K562 (cell line): ENCODE data around the gene RERE. TPM values are rescaled to one million over a fixed set of nuclear protein-coding genes. Genes with fewer than 3 reads are reported as not detected.

ENCODE experiments used
- ATAC-seq: fragments of 200-7000 bp; cut with Tn5 transposase; 3 replicates; pipeline ENCODE4 v1.9.1; 2020; ENCODE audit warnings: moderate library complexity
- BruUV-seq: library from RNA; stranded (reverse); fragments of 400-500 nt; replicated peaks from 2 replicates; lab custom pipeline; 2021; lab: Mats Ljungman, UMichigan
- CTCF ChIA-PET: fragments of 300-600 bp; formaldehyde crosslinking; extraction: SDS; loops from one replicate; lab custom pipeline; 2021; ENCODE audit warnings: low intra/inter-chr PET ratio; lab: Yijun Ruan, JAX
- POLR2A ChIA-PET: fragments of 300-600, 350-650 bp; sonication (Branson Sonifier 250); formaldehyde crosslinking; extraction: SDS; loops from one replicate; lab custom pipeline; 2021; ENCODE audit warnings: antibody characterized with exemption, inconsistent platforms; lab: Yijun Ruan, JAX
- DNase-seq, 4 experiments: peaks; one replicate each; pipeline versions ENCODE4 v3.0.0 to v3.0.0-alpha.2; 2011 to 2018; ENCODE audit warnings: low spot score in 3 of 4, mixed read lengths in 3 of 4; ENCODE audit errors: extremely low read depth in 1 of 4
- FAIRE-seq: peaks from 2 replicates; lab custom pipeline; 2011; peaks lifted over from hg19 to GRCh38; lab: Jason Lieb, UNC
- H2AFZ ChIP-seq: 2 replicates; pipeline ENCODE4 v1.6.0; 2011; ENCODE audit warnings: low read depth, low read length, control low read depth, inconsistent platforms
- H3K27ac ChIP-seq: fragments of 200-600 bp; 3 replicates; pipeline ENCODE4 v1.8.0; 2011; ENCODE audit warnings: low read depth, mild to moderate bottlenecking, control low read depth, inconsistent platforms, low read length, moderate library complexity, mixed read lengths; ENCODE audit errors: extremely low read depth
- H3K27me3 ChIP-seq, 2 experiments: fragments of 300-600 bp in 1 of 2; 2 replicates in 1 of 2; 3 replicates in 1 of 2; pipeline versions ENCODE4 v1.6.0 to v1.8.0; 2011; ENCODE audit warnings: inconsistent platforms in 2 of 2, low read length in 2 of 2, mild to moderate bottlenecking in 1 of 2, mixed read lengths in 1 of 2, moderate library complexity in 1 of 2; ENCODE audit not compliant: control insufficient read depth in 2 of 2, insufficient read depth in 2 of 2
- H3K36me3 ChIP-seq: fragments of 300-600 bp; 3 replicates; pipeline ENCODE4 v1.8.0; 2011; ENCODE audit warnings: mild to moderate bottlenecking, low read length, inconsistent platforms; ENCODE audit not compliant: control insufficient read depth, insufficient read depth
- H3K4me1 ChIP-seq, 2 experiments: fragments of 200-600 bp in 1 of 2; replicated peaks in 1 of 2; 2 replicates in 1 of 2; 3 replicates in 1 of 2; pipeline versions ENCODE4 v1.5.1 to v1.8.0; 2011; ENCODE audit warnings: inconsistent platforms in 2 of 2, low read length in 2 of 2, mild to moderate bottlenecking in 1 of 2, mixed read lengths in 1 of 2, moderate library complexity in 1 of 2; ENCODE audit not compliant: control insufficient read depth in 2 of 2, insufficient read depth in 2 of 2
- H3K4me2 ChIP-seq: 2 replicates; pipeline ENCODE4 v1.6.1; 2011; ENCODE audit warnings: low read length, control low read depth, inconsistent platforms, mixed read lengths; ENCODE audit not compliant: insufficient read depth
- H3K4me3 ChIP-seq: fragments of 200-600 bp; sonication (generic), shearing (Covaris generic); 2 replicates; pipeline ENCODE4 v1.5.1; 2016; ENCODE audit warnings: control low read depth, inconsistent platforms
- H3K79me2 ChIP-seq: fragments of 200-600 bp; 3 replicates; pipeline ENCODE4 v1.8.0; 2011; ENCODE audit warnings: low read length, inconsistent platforms; ENCODE audit not compliant: control insufficient read depth, insufficient read depth
- H3K9ac ChIP-seq, 2 experiments: 2 replicates each; pipeline versions ENCODE4 v1.6.0 to v1.6.1; 2011; ENCODE audit warnings: low read depth in 2 of 2, low read length in 2 of 2, control low read depth in 1 of 2, inconsistent platforms in 1 of 2, mild to moderate bottlenecking in 1 of 2, mixed read lengths in 1 of 2; ENCODE audit not compliant: insufficient read depth in 1 of 2
- H3K9me1 ChIP-seq: one replicate; pipeline ENCODE4 v1.6.0; 2011; ENCODE audit warnings: inconsistent platforms, mild to moderate bottlenecking, low read length, moderate library complexity; ENCODE audit not compliant: control insufficient read depth, insufficient read depth
- H3K9me3 ChIP-seq: replicated peaks from 2 replicates; pipeline ENCODE4 v1.5.1; 2011; ENCODE audit warnings: low read depth, low read length, inconsistent platforms; ENCODE audit not compliant: control insufficient read depth, insufficient read depth
- H4K20me1 ChIP-seq: replicated peaks from 2 replicates; pipeline ENCODE4 v1.6.1; 2011; ENCODE audit warnings: low read length, inconsistent platforms, mixed read lengths; ENCODE audit not compliant: control insufficient read depth, insufficient read depth
- ATF2 ChIP-seq: sonication (generic); formaldehyde crosslinking; IDR thresholded peaks from 2 replicates; pipeline ENCODE4 v1.8.1; 2022; ENCODE audit warnings: missing genetic modification reagents
- EZH2 ChIP-seq: IDR thresholded peaks from 2 replicates; pipeline ENCODE4 v1.6.1; 2012; ENCODE audit warnings: low read depth, mild to moderate bottlenecking, inconsistent platforms, low read length, borderline replicate concordance
- HDAC1 ChIP-seq, 2 experiments: fragments of 450-650 bp; IDR thresholded peaks; 2 replicates each; pipeline ENCODE4 v1.6.1; 2016 to 2017; ENCODE audit warnings: inconsistent platforms in 1 of 2, mild to moderate bottlenecking in 1 of 2, moderate library complexity in 1 of 2
- MCM3 ChIP-seq: fragments of 450-650 bp; IDR thresholded peaks from 2 replicates; pipeline ENCODE4 v1.6.1; 2016
- OTX1 ChIP-seq: fragments of 450-650 bp; formaldehyde crosslinking; IDR thresholded peaks from 2 replicates; pipeline ENCODE4 v1.4.0; 2022; ENCODE audit warnings: mild to moderate bottlenecking
- THRA ChIP-seq: fragments of 450-650 bp; IDR thresholded peaks from 2 replicates; pipeline ENCODE4 v1.6.1; 2017; ENCODE audit warnings: mild to moderate bottlenecking, moderate library complexity
- WGBS: fragments of 100-300 bp; shearing (Covaris generic); methylation state at CpG from one replicate; pipeline ENCODE4 v1.1.6; 2016; ENCODE audit warnings: low coverage, mixed read lengths; ENCODE audit not compliant: insufficient coverage; ENCODE audit errors: missing lambda C conversion rate; 5-methylcytosine and 5-hydroxymethylcytosine counted together
- in situ Hi-C: fragments of 300-500 bp; cut with MboI; formaldehyde crosslinking; loops from 4 replicates; pipeline ENCODE4 v1.15.0; 2018; ENCODE audit warnings: inconsistent platforms, mixed read lengths
- intact Hi-C: fragments of 100-400 bp; cut with micrococcal nuclease; formaldehyde crosslinking; loops from 2 replicates; pipeline ENCODE4 v1.14.2; 2022
- polyA plus RNA-seq, 8 experiments: library from polyadenylated mRNA; depleted of rRNA in 4 of 8; stranded (reverse) in 5 of 8; unstranded in 3 of 8; fragments of >200 nt; fragmentation: Nextera tagmentation in 2 of 8; fragmentation: Illumina TruSeq in 1 of 8; extraction: Ambion mirVana in 2 of 8; extraction: Trizol in 1 of 8; gene quantifications; 2 replicates each; pipeline versions ENCODE4 v1.2.1 to v1.2.3, GENCODE V29; 2011 to 2014; ENCODE audit warnings: inconsistent platforms in 1 of 8, missing spikeins in 1 of 8
- total RNA-seq, 7 experiments: library from RNA; depleted of rRNA in 6 of 7; stranded (reverse); fragments of >200 nt in 6 of 7; fragmentation: Illumina TruSeq in 2 of 7; extraction: Trizol in 2 of 7; gene quantifications; 2 replicates each; pipeline versions ENCODE4 v1.2.1 to v1.2.3, GENCODE V29; 2011 to 2021; ENCODE audit warnings: low replicate concordance in 1 of 7
- TF ChIP-seq, protein P1 (sequence below): fragments of 250-450 bp; sonication (Bioruptor Pico); IDR thresholded peaks from 2 replicates; pipeline ENCODE4 v1.6.1; 2021; ENCODE audit warnings: mild to moderate bottlenecking
- TF ChIP-seq, protein P2 (sequence below): sonication (generic); formaldehyde crosslinking; IDR thresholded peaks from 2 replicates; pipeline ENCODE4 v1.9.0; 2022; ENCODE audit warnings: mild to moderate bottlenecking, missing genetic modification reagents
- TF ChIP-seq, protein P3 (sequence below), 2 experiments: fragments of 450-650 bp; IDR thresholded peaks; 2 replicates each; pipeline ENCODE4 v1.6.1; 2016; ENCODE audit warnings: mild to moderate bottlenecking in 2 of 2, borderline replicate concordance in 1 of 2, low read depth in 1 of 2, moderate library complexity in 1 of 2

RERE gene
- total and polyA plus RNA-seq, 9 of the 15 experiments (the other 6 are each of a cell fraction or from before 2014, with no cell fraction given) = 3.0 to 51.5 (median 13.4) TPM

GRCh38 chr1:8379513-8380186, 437.8 kb downstream of the RERE start:
- Histone ChIP-seq H3K9me3 (no peaks in the 10 kb centered on the region), H3K79me2 (peaks cover 2% of the 10 kb centered on the region; the same call in 2 of the 3 replicates), H3K4me2 (no peak overlapping the region), H3K4me3 (no peak overlapping the region), H3K9me1 (no peaks in the 10 kb centered on the region), H2AFZ (no peak overlapping the region), H3K27me3 (no peaks in the 10 kb centered on the region), H3K9ac (no peak overlapping the region), H3K36me3 (peaks cover 14% of the 10 kb centered on the region; the same call in 1 of the 3 replicates), H3K27ac (no peak overlapping the region), H3K4me1 (no peaks in the 10 kb centered on the region), H4K20me1 (peaks cover 6% of the 10 kb centered on the region; the same call in 1 of the 2 replicates)
- ChIA-PET CTCF (no interaction called here), POLR2A (interaction anchor here (0.6 to 1.7 kb wide), 4 partner anchors 13 to 422 kb away, joined by 3 to 4 read pairs (median 4); no protein-coding TSS in a partner anchor)
- intact Hi-C loops (loop anchor here (10.0 kb wide), 2 partner anchors 65 to 345 kb away; no protein-coding TSS in a partner anchor), in situ Hi-C loops (no loop called here)
- WGBS = 84% methylated on average over 12 of the region's 14 CpGs
- no peak; the same call in 2 of the 3 replicates for ATAC-seq
- FAIRE-seq = no peak
- no peak for DNase-seq
- no TSS peak for BruUV-seq
- TF ChIP-seq, protein P1, sequence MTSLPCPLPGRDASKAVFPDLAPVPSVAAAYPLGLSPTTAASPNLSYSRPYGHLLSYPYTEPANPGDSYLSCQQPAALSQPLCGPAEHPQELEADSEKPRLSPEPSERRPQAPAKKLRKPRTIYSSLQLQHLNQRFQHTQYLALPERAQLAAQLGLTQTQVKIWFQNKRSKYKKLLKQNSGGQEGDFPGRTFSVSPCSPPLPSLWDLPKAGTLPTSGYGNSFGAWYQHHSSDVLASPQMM = no peak
- TF ChIP-seq, protein P2, sequence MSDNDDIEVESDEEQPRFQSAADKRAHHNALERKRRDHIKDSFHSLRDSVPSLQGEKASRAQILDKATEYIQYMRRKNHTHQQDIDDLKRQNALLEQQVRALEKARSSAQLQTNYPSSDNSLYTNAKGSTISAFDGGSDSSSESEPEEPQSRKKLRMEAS (CRISPR knock-in tag) = no peak
- TF ChIP-seq HDAC1 (IDR thresholded peaks at IDR 0.05) (no peak), THRA (no peak), EZH2 (no peak), ATF2 (CRISPR knock-in tag) (no peak), OTX1 (CRISPR knock-in tag) (no peak), MCM3 (no peak)
- TF ChIP-seq, protein P3, sequence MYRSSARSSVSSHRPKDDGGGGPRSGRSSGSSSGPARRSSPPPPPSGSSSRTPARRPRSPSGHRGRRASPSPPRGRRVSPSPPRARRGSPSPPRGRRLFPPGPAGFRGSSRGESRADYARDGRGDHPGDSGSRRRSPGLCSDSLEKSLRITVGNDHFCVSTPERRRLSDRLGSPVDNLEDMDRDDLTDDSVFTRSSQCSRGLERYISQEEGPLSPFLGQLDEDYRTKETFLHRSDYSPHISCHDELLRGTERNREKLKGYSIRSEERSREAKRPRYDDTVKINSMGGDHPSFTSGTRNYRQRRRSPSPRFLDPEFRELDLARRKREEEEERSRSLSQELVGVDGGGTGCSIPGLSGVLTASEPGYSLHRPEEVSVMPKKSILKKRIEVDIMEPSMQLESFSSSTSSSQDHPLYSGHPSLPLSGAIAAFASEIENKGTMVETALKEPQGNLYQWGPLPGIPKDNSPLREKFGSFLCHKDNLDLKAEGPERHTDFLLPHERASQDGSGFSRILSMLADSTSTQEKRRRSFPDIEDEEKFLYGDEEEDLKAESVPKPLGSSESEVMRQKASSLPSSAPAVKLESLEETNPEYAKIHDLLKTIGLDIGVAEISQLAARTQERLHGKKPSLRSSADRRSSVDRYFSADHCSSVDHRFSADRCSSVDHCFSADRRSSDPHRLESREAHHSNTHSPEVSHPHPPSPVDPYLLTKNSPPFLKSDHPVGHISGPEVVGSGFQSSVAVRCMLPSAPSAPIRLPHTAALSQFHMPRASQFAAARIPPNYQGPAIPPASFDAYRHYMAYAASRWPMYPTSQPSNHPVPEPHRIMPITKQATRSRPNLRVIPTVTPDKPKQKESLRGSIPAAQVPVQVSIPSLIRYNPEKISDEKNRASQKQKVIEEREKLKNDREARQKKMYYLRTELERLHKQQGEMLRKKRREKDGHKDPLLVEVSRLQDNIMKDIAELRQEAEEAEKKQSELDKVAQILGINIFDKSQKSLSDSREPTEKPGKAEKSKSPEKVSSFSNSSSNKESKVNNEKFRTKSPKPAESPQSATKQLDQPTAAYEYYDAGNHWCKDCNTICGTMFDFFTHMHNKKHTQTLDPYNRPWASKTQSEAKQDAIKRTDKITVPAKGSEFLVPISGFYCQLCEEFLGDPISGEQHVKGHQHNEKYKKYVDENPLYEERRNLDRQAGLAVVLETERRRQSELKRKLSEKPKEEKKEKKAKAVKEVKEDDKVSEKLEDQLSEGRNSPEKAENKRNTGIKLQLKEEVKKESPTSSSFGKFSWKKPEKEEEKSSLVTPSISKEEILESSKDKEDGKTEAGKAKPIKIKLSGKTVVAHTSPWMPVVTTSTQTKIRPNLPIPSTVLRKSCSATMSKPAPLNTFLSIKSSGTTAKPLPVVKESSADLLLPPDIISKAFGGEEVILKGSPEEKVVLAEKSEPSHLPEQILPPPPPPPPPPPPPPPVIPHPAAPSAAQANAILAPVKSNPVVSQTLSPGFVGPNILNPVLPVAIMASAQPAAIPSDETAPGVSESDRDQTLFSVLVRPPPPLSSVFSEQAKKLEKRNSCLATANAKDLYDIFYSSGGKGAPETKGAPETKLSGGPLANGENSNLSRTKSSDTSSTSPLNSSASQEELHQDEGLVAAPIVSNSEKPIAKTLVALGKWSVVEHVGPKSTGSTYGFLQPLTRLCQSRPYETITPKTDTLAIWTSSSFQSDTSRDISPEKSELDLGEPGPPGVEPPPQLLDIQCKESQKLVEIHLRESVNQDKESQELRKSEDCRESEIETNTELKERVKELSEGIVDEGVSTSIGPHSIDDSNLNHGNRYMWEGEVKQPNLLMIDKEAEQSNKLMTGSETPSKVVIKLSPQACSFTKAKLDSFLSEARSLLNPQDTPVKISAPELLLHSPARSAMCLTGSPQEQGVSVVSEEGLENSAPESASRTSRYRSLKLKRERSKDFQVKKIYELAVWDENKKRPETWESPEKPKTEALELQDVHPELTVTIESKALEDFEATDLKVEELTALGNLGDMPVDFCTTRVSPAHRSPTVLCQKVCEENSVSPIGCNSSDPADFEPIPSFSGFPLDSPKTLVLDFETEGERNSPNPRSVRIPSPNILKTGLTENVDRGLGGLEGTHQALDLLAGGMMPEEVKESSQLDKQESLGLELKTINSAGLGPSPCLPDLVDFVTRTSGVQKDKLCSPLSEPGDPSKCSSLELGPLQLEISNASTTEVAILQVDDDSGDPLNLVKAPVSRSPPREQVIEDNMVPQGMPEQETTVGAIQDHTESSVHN (IDR thresholded peaks at IDR 0.05; ENCODE audit: borderline replicate concordance in 1 of 2, low read depth in 1 of 2) = no peak
